ENCODE data around the gene LSM4.

GRCh38 chr19:18284712-18285360, 38.0 kb downstream of the LSM4 start:
- TF ChIP-seq CTCF (IDR thresholded peaks at IDR 0.05) (no peak), POLR2A (IDR thresholded peaks at IDR 0.05) (no peak)
